GM23338 (cell line): ENCODE measurements around the gene KANK4. TPM values are rescaled to one million over a fixed set of nuclear protein-coding genes. Genes with fewer than 3 reads are reported as not detected.

Experiments used
- ATAC-seq: fragments of 200-7000 bp; cut with Tn5 transposase; 3 replicates; pipeline ENCODE4 v1.9.1; 2020
- DNase-seq: peaks from one replicate; pipeline ENCODE4 v3.0.0-alpha.2; 2015; ENCODE audit warnings: low spot score
- H2AFZ ChIP-seq: fragments of 200-600 bp; sonication (generic); 2 replicates; pipeline ENCODE4 v1.8.0; 2016; ENCODE audit warnings: antibody characterized with exemption, mild to moderate bottlenecking, moderate library complexity
- H3F3A ChIP-seq: fragments of 200-600 bp; sonication (generic); replicated peaks from 2 replicates; pipeline ENCODE4 v1.8.0; 2017; ENCODE audit warnings: antibody characterized with exemption, mixed run types, low read depth
- H3K27ac ChIP-seq: fragments of 200-600 bp; sonication (generic); 2 replicates; pipeline ENCODE4 v1.6.1; 2016; ENCODE audit warnings: low read depth
- H3K27me3 ChIP-seq: fragments of 200-600 bp; sonication (generic); 2 replicates; pipeline ENCODE4 v1.8.0; 2016; ENCODE audit warnings: mild to moderate bottlenecking, mixed run types, moderate library complexity; ENCODE audit not compliant: insufficient read depth
- H3K36me3 ChIP-seq: fragments of 200-600 bp; sonication (generic); 2 replicates; pipeline ENCODE4 v1.8.0; 2016; ENCODE audit warnings: mild to moderate bottlenecking; ENCODE audit not compliant: insufficient read depth
- H3K4me1 ChIP-seq: fragments of 200-600 bp; sonication (generic); 2 replicates; pipeline ENCODE4 v1.8.0; 2016; ENCODE audit warnings: mild to moderate bottlenecking, moderate library complexity; ENCODE audit not compliant: insufficient read depth
- H3K4me2 ChIP-seq: fragments of 200-600 bp; sonication (generic); 2 replicates; pipeline ENCODE4 v1.7.1; 2017; ENCODE audit warnings: mixed run types
- H3K4me3 ChIP-seq: fragments of 200-600 bp; sonication (generic); 2 replicates; pipeline ENCODE4 v1.6.1; 2016; ENCODE audit warnings: mixed run types
- H3K79me2 ChIP-seq: fragments of 200-600 bp; sonication (generic); replicated peaks from 2 replicates; pipeline ENCODE4 v1.8.0; 2017; ENCODE audit warnings: mild to moderate bottlenecking; ENCODE audit not compliant: insufficient read depth
- H3K9me2 ChIP-seq: fragments of 200-600 bp; sonication (generic); 2 replicates; pipeline ENCODE4 v1.8.0; 2017; ENCODE audit not compliant: insufficient read depth
- H4K20me1 ChIP-seq: fragments of 200-600 bp; sonication (generic); replicated peaks from 2 replicates; pipeline ENCODE4 v1.8.0; 2017; ENCODE audit warnings: mild to moderate bottlenecking; ENCODE audit not compliant: insufficient read depth
- H3K27ac Mint-ChIP-seq: 2 replicates; pipeline ENCODE4 v1.8.0; 2020; ENCODE audit warnings: inconsistent platforms, mild to moderate bottlenecking, moderate library complexity, mixed read lengths
- H3K27me3 Mint-ChIP-seq: 3 replicates; pipeline ENCODE4 v1.8.0; 2022; ENCODE audit warnings: low read depth, mild to moderate bottlenecking, moderate library complexity, mixed read lengths, inconsistent platforms; ENCODE audit not compliant: insufficient read depth, poor library complexity
- H3K36me3 Mint-ChIP-seq: 3 replicates; pipeline ENCODE4 v1.8.0; 2021; ENCODE audit warnings: low read depth, mild to moderate bottlenecking, inconsistent platforms, moderate library complexity, mixed read lengths
- H3K4me1 Mint-ChIP-seq: 3 replicates; pipeline ENCODE4 v1.8.0; 2020; ENCODE audit warnings: mild to moderate bottlenecking, inconsistent platforms, mixed read lengths
- H3K4me3 Mint-ChIP-seq: 3 replicates; pipeline ENCODE4 v1.8.0; 2021; ENCODE audit warnings: moderate library complexity, mild to moderate bottlenecking, inconsistent platforms, mixed read lengths
- H3K9me3 Mint-ChIP-seq: 3 replicates; pipeline ENCODE4 v1.8.0; 2020; ENCODE audit warnings: moderate library complexity, mild to moderate bottlenecking, inconsistent platforms, mixed read lengths
- EZH2 ChIP-seq: fragments of 200-600 bp; sonication (generic); IDR thresholded peaks from one replicate; pipeline ENCODE4 v1.8.0; 2017; ENCODE audit warnings: antibody characterized with exemption, mild to moderate bottlenecking, low read depth; ENCODE audit not compliant: unreplicated experiment
- JUNB ChIP-seq: IDR thresholded peaks from one replicate; pipeline ENCODE4 v1.6.1; 2016; ENCODE audit warnings: antibody characterized with exemption; ENCODE audit not compliant: unreplicated experiment
- NANOG ChIP-seq: IDR thresholded peaks from 2 replicates; pipeline ENCODE4 v1.6.1; 2016; ENCODE audit warnings: antibody characterized with exemption, borderline replicate concordance
- ZNF114 ChIP-seq: fragments of 250-450 bp; sonication (Bioruptor Pico); IDR thresholded peaks from 2 replicates; pipeline ENCODE4 v1.5.0; 2020; ENCODE audit warnings: mild to moderate bottlenecking, moderate library complexity
- ZNF331 ChIP-seq: fragments of 250-450 bp; sonication (Bioruptor Pico); IDR thresholded peaks from 2 replicates; pipeline ENCODE4 v1.5.0; 2020; ENCODE audit warnings: low read depth, mild to moderate bottlenecking, moderate library complexity
- polyA plus RNA-seq: library from polyadenylated mRNA; unstranded; fragments of >200 nt; fragmentation: Nextera tagmentation; extraction: Ambion mirVana; gene quantifications from 2 replicates; pipeline ENCODE4 v1.2.1, GENCODE V29; 2016
- total RNA-seq: library from RNA; depleted of rRNA; stranded (reverse); fragments of >200 nt; shearing (Covaris generic); gene quantifications from 2 replicates; pipeline ENCODE4 v1.2.3, GENCODE V29; 2014
- TF ChIP-seq, protein P1 (sequence below), 2 experiments: fragments of 200-600 bp in 1 of 2; sonication (generic) in 1 of 2; conservative IDR thresholded peaks; 2 replicates each; pipeline versions ENCODE4 v1.5.1 to v1.6.1; 2016 to 2017; ENCODE audit warnings: antibody characterized with exemption in 2 of 2, low read depth in 2 of 2, mild to moderate bottlenecking in 2 of 2, moderate library complexity in 1 of 2

The KANK4 gene
- total and polyA plus RNA-seq, 2 experiments from 2014 or later: 0.31 to 0.42 TPM

DNA sequence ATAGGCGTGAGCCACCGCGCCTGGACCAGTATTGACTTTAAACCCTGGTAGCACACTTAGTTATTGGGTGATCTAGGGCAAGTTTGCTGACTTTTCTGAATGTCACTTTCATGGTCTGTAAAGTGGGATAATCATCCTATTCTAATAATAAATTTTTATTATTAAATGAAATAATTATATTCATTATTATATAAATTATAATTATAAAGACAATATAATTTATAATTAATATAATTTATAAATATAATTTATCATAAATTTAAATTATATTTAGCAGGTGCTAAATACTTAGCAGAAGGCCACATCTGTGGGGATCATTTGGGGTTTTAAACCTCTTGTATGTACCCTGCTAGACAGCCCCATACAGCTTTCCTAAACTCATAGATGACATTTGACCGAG, 59.7 kb downstream of the KANK4 start:
- Histone ChIP-seq H3K4me3 (no peak overlapping the region), H3K4me2 (no peak overlapping the region), H2AFZ (no peak overlapping the region), H3F3A (peaks cover 4% of the 10 kb centered on the region; the same call in 1 of the 2 replicates), H4K20me1 (no peaks in the 10 kb centered on the region), H3K27me3 (no peaks in the 10 kb centered on the region), H3K27ac (no peak overlapping the region), H3K36me3 (no peaks in the 10 kb centered on the region), H3K9me2 (no peaks in the 10 kb centered on the region), H3K79me2 (no peaks in the 10 kb centered on the region), H3K4me1 (peaks cover 7% of the 10 kb centered on the region; the same call in 1 of the 2 replicates)
- Mint-ChIP-seq H3K4me3 (no peak overlapping the region), H3K4me1 (peaks cover 10% of the 10 kb centered on the region; the same call in 2 of the 3 replicates), H3K36me3 (no peaks in the 10 kb centered on the region), H3K9me3 (no peaks in the 10 kb centered on the region), H3K27me3 (peaks cover 8% of the 10 kb centered on the region), H3K27ac (no peak overlapping the region)
- no peak for TF ChIP-seq NANOG
- no peak for TF ChIP-seq JUNB
- DNase-seq (no peak), ATAC-seq (no peak)

DNA sequence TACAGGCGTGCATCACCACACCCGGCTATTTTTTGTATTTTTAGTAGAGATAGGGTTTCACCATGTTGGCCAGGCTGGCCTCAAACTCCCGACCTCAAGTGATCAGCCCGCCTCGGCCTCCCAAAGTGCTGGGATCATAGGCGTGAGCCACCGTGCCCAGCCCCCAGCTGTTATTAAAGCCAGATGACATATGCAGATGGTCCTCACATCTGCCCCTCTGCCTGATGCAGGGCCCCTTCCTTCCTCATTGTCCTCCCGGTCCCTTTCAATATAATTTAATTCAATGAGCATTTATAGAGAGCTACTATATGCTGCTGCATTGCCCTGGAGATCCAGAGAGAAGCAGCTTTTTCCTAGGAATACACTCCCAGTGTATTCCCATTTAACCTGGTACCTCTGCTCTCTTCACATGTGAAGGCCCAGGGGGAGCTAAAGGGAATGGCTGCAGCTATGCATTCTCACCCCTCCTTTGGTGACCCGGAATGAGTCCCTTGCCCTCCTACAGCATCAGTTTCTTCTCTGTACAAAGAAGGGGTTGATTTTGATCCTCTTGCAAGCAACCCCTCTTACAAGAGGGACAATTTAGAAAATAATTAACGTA, 69.0 kb downstream of the KANK4 start:
- no peaks in the 10 kb centered on the region for H3K27me3 Mint-ChIP-seq
- ATAC-seq: peak; percentile 64
- H3K36me3 Mint-ChIP-seq: no peaks in the 10 kb centered on the region

DNA sequence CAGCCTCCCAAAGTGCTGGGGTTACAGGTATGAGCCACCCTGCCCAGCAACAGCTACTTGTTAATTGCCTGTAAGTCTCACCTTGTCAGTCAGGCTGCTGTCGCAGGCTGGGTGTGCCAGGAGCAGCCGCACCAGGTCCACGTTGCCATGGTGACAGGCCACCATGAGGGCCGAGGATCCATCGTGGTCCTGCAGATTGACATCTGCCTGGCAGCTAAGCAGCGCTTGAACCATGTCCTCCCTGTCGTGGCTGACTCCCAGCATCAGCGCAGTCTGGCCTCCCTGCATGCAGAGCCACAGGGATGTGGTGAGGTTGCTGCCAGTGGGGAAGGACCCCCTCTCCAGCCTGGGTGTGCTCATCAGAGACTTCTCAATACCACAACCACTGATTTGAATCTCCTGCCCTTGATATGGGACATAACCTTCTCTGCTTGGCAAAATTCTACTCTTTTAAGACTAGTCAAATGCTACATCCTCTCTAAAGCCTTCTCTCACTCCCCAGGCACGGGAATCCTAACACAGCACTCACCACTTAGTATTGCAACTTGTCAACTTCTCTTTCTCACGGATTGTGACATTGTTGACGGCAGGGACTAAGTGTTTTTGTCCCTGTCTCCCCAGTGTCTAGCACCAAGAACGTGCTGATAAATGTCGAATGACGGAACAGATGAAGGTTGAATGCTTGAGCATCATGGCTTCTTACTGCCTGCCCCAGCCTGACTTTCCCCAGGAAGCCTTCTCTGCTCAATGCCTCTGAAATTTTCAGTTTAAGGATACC, 71.7 kb downstream of the KANK4 start:
- ATAC-seq: peak; percentile 53
- Histone ChIP-seq H3K4me1 (no peaks in the 10 kb centered on the region), H2AFZ (no peak overlapping the region), H3K79me2 (no peaks in the 10 kb centered on the region), H3K36me3 (no peaks in the 10 kb centered on the region), H3K27me3 (no peaks in the 10 kb centered on the region), H3K4me2 (no peak overlapping the region), H3K4me3 (no peak overlapping the region), H3K9me2 (no peaks in the 10 kb centered on the region), H3F3A (0 out of 2 replicates have a peak, but pooled peaks cover 11% of the 10 kb centered on the region), H4K20me1 (no peaks in the 10 kb centered on the region), H3K27ac (no peak overlapping the region)
- Mint-ChIP-seq H3K36me3 (peaks cover 10% of the 10 kb centered on the region), H3K9me3 (peaks cover 12% of the 10 kb centered on the region; the same call in 2 of the 3 replicates), H3K27me3 (no peaks in the 10 kb centered on the region), H3K27ac (no peak overlapping the region), H3K4me3 (no peak overlapping the region), H3K4me1 (peaks cover 9% of the 10 kb centered on the region; the same call in 1 of the 3 replicates)
- peak; percentile 66 for DNase-seq
- no peak for TF ChIP-seq ZNF114
- no peak for TF ChIP-seq ZNF331 (CRISPR knock-in tag)

More for the DNA sequence above, 69.0 kb downstream of the KANK4 start:
- Mint-ChIP-seq H3K4me3 (no peak overlapping the region), H3K9me3 (no peaks in the 10 kb centered on the region), H3K27ac (no peak overlapping the region), H3K4me1 (peaks cover 3% of the 10 kb centered on the region; the same call in 1 of the 3 replicates)
- Histone ChIP-seq H4K20me1 (no peaks in the 10 kb centered on the region), H3K4me3 (no peak overlapping the region), H3K27me3 (no peaks in the 10 kb centered on the region), H3K36me3 (no peaks in the 10 kb centered on the region), H2AFZ (no peak overlapping the region), H3F3A (0 out of 2 replicates have a peak, but pooled peaks cover 11% of the 10 kb centered on the region), H3K9me2 (no peaks in the 10 kb centered on the region), H3K79me2 (no peaks in the 10 kb centered on the region), H3K4me2 (no peak overlapping the region), H3K4me1 (no peaks in the 10 kb centered on the region), H3K27ac (no peak overlapping the region)
- DNase-seq: peak; percentile 39
- TF ChIP-seq, protein P1, sequence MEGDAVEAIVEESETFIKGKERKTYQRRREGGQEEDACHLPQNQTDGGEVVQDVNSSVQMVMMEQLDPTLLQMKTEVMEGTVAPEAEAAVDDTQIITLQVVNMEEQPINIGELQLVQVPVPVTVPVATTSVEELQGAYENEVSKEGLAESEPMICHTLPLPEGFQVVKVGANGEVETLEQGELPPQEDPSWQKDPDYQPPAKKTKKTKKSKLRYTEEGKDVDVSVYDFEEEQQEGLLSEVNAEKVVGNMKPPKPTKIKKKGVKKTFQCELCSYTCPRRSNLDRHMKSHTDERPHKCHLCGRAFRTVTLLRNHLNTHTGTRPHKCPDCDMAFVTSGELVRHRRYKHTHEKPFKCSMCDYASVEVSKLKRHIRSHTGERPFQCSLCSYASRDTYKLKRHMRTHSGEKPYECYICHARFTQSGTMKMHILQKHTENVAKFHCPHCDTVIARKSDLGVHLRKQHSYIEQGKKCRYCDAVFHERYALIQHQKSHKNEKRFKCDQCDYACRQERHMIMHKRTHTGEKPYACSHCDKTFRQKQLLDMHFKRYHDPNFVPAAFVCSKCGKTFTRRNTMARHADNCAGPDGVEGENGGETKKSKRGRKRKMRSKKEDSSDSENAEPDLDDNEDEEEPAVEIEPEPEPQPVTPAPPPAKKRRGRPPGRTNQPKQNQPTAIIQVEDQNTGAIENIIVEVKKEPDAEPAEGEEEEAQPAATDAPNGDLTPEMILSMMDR (conservative IDR thresholded peaks at IDR 0.05; ENCODE audit: low read depth in 2 of 2): peak in 1 of 2 experiments; percentile 23; a peak in 1 of 4 replicates
- TF ChIP-seq EZH2: no peak
